Measurements from ENCODE around the gene DEFB108B. TPM values are rescaled to one million over a fixed set of nuclear protein-coding genes. Genes with fewer than 3 reads are reported as not detected.
"Not testable (repeated sequence)": the region's sequence is repeated elsewhere in the genome, so short reads cannot be mapped to it uniquely, and the experiment has no call there.

The DEFB108B gene
- polyA plus RNA-seq, 2 of the 4 experiments (the other 2 are of a cell fraction) = not detected

GRCh38 chr11:71867209-71867608 lies 34.2 kb downstream of the DEFB108B start:
- H3K4me3 ChIP-seq, H3K4me2 ChIP-seq, POLR2A ChIA-PET, H3K4me1 ChIP-seq, FAIRE-seq, H3K27ac ChIP-seq, CTCF ChIA-PET, H3K9me3 ChIP-seq: not testable (repeated sequence)
- peak in 1 of 2 experiments; percentile 1 for DNase-seq (ENCODE audit: low read depth in 1 of 2, low spot score in 1 of 2)
- ATAC-seq = peak in 1 of 2 experiments; percentile 63; a peak in 3 of 6 replicates
- WGBS (ENCODE audit: missing lambda C conversion rate) = 100% methylated on average over 1 of the region's 1 CpG

GRCh38 chr11:71869931-71870330 lies 36.9 kb downstream of the DEFB108B start:
- WGBS (ENCODE audit: missing lambda C conversion rate) = 94% methylated on average over 3 of the region's 3 CpGs
- H3K4me1 ChIP-seq; H3K4me3 ChIP-seq; POLR2A ChIA-PET; H3K27ac ChIP-seq; H3K9me3 ChIP-seq; CTCF ChIA-PET; ATAC-seq; FAIRE-seq; H3K4me2 ChIP-seq; DNase-seq (ENCODE audit: low read depth in 1 of 2, low spot score in 1 of 2): not testable (repeated sequence)

- H3K4me1 ChIP-seq; H3K4me2 ChIP-seq; DNase-seq (ENCODE audit: low read depth in 1 of 2, low spot score in 1 of 2); H3K9me3 ChIP-seq; FAIRE-seq; H3K27ac ChIP-seq; ATAC-seq; CTCF ChIA-PET; H3K4me3 ChIP-seq; POLR2A ChIA-PET: not testable (repeated sequence)
Measured at GRCh38 chr11:71870661-71871060, 37.7 kb downstream of the DEFB108B start.

- 75% methylated on average over 2 of the region's 2 CpGs for WGBS (ENCODE audit: missing lambda C conversion rate)
- H3K9me3 ChIP-seq; H3K27ac ChIP-seq; ATAC-seq; H3K4me2 ChIP-seq; POLR2A ChIA-PET; FAIRE-seq; H3K4me1 ChIP-seq; H3K4me3 ChIP-seq; DNase-seq (ENCODE audit: low read depth in 1 of 2, low spot score in 1 of 2); CTCF ChIA-PET: not testable (repeated sequence)
Measured at GRCh38 chr11:71876262-71876661, 43.3 kb downstream of the DEFB108B start.

GRCh38 chr11:71878059-71878458 lies 45.1 kb downstream of the DEFB108B start, which contains the start of gene DEFB131B:
TSS of gene DEFB131B (plus strand) at chr11:71878453. CDS start at chr11:71878453, 0 bp downstream.
- H3K27ac ChIP-seq; FAIRE-seq; ATAC-seq; H3K4me2 ChIP-seq; H3K9me3 ChIP-seq; H3K4me1 ChIP-seq; H3K4me3 ChIP-seq; CTCF ChIA-PET; DNase-seq (ENCODE audit: low read depth in 1 of 2, low spot score in 1 of 2); POLR2A ChIA-PET: not testable (repeated sequence)
- WGBS (ENCODE audit: missing lambda C conversion rate) = 96% methylated on average over 1 of the region's 1 CpG

GRCh38 chr11:71885806-71886205 lies 52.8 kb downstream of the DEFB108B start:
- H3K4me1 ChIP-seq; H3K9me3 ChIP-seq; H3K27ac ChIP-seq; DNase-seq (ENCODE audit: low read depth in 1 of 2, low spot score in 1 of 2); H3K4me2 ChIP-seq; H3K4me3 ChIP-seq; FAIRE-seq; ATAC-seq; POLR2A ChIA-PET; CTCF ChIA-PET: not testable (repeated sequence)
- 94% methylated on average over 12 of the region's 12 CpGs for WGBS (ENCODE audit: missing lambda C conversion rate)

Small RNAs within 50 kb of the gene (small RNA-seq; reads per million reads assigned to genes)
- 0 reads per million in 6 experiments for gene RNA5SP342

Other genes starting within 250 kb of the DEFB108B start
- not detected in 2 replicates for gene DEFB131B, start 45.3 kb downstream of the DEFB108B start, polyA plus RNA-seq (2011; rRNA removed)
- gene DEFB131B, start 45.3 kb downstream of the DEFB108B start, polyA plus RNA-seq (2017; fragmentation: RNase III; extraction: RNeasy Plus Mini Kit Qiagen cat#74134 plus additional on column Dnase treatment) = not detected in 3 replicates
- gene XNDC1N, start 95.4 kb downstream of the DEFB108B start, polyA plus RNA-seq (2011; rRNA removed) = 6.9 and 7.6 TPM in 2 replicates
- 4.3 to 5.0 TPM (median 4.9 TPM) in 3 replicates for gene XNDC1N, start 95.4 kb downstream of the DEFB108B start, polyA plus RNA-seq (2017; fragmentation: RNase III; extraction: RNeasy Plus Mini Kit Qiagen cat#74134 plus additional on column Dnase treatment)
- 102 and 105 TPM in 2 replicates for gene RNF121, start 95.8 kb downstream of the DEFB108B start, polyA plus RNA-seq (2011; rRNA removed)
- gene RNF121, start 95.8 kb downstream of the DEFB108B start, polyA plus RNA-seq (2017; fragmentation: RNase III; extraction: RNeasy Plus Mini Kit Qiagen cat#74134 plus additional on column Dnase treatment) = 79.0 to 87.2 TPM (median 80.3 TPM) in 3 replicates
- 7.6 and 7.7 TPM in 2 replicates for gene IL18BP, start 165.7 kb downstream of the DEFB108B start, polyA plus RNA-seq (2011; rRNA removed)
- 6.0 to 7.9 TPM (median 6.6 TPM) in 3 replicates for gene IL18BP, start 165.7 kb downstream of the DEFB108B start, polyA plus RNA-seq (2017; fragmentation: RNase III; extraction: RNeasy Plus Mini Kit Qiagen cat#74134 plus additional on column Dnase treatment)
- 51.5 and 64.6 TPM in 2 replicates for gene NUMA1, start 247.3 kb downstream of the DEFB108B start, polyA plus RNA-seq (2011; rRNA removed)
- gene NUMA1, start 247.3 kb downstream of the DEFB108B start, polyA plus RNA-seq (2017; fragmentation: RNase III; extraction: RNeasy Plus Mini Kit Qiagen cat#74134 plus additional on column Dnase treatment) = 56.3 to 65.8 TPM (median 64.5 TPM) in 3 replicates
- 14.3 and 16.3 TPM in 2 replicates for gene LRRC51, start 247.7 kb downstream of the DEFB108B start, polyA plus RNA-seq (2011; rRNA removed)
- 8.2 to 10.1 TPM (median 9.1 TPM) in 3 replicates for gene LRRC51, start 247.7 kb downstream of the DEFB108B start, polyA plus RNA-seq (2017; fragmentation: RNase III; extraction: RNeasy Plus Mini Kit Qiagen cat#74134 plus additional on column Dnase treatment)

Data from A549 (cell line).